ENCODE data around the gene NPAS2.

Gene NPAS2

DNA sequence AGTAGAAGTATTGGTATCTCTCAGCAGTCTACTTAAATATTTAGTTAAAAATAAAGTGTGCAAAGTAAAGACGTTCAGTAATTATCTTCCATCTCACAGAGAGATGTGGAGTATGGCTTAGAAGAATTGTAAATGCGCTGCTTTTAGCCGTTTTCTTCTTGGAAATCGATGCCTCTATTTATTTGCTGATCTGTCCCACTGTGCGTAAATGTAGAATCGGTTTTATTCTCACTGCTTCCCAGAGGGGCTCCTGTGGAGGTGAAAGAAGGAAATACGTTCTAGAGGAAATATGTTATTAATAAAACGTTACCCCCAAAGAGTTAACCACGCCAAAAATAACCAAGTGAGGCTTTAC lies 1.9 kb downstream of the NPAS2 start:
- no peak for DNase-seq (ENCODE audit: low read depth)

DNA sequence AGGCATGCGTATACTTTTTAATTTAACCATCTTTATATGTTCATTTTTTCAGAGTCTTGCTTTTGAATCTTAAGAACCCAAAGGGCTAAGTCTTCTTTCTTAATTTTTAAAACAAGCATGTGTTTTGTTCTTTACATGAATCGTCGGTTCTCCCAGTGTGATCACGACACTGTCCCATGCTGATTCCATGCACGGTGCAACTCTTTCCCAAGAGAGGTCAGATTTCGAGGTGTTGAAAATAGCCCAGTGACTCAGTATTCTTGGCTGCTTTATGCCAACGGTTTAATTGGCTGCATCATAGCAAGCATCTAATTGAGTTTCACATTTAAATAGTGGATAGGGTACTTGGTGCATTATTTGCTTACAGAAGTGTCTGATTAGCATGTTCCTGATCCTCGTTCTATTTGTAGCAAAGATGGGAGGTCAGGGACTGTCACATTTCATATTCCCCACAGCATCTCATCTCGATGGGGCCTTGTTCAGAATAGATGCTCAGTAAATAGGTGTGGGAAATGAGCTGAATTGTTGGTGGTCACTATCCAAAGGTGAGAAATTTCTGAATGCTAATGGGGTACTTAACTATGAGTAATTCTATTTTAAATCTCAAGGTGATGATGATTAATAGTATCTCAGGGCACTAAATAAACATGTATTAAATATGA lies 2.8 kb downstream of the NPAS2 start:
- peak; percentile 61 for DNase-seq (ENCODE audit: low read depth)

DNA sequence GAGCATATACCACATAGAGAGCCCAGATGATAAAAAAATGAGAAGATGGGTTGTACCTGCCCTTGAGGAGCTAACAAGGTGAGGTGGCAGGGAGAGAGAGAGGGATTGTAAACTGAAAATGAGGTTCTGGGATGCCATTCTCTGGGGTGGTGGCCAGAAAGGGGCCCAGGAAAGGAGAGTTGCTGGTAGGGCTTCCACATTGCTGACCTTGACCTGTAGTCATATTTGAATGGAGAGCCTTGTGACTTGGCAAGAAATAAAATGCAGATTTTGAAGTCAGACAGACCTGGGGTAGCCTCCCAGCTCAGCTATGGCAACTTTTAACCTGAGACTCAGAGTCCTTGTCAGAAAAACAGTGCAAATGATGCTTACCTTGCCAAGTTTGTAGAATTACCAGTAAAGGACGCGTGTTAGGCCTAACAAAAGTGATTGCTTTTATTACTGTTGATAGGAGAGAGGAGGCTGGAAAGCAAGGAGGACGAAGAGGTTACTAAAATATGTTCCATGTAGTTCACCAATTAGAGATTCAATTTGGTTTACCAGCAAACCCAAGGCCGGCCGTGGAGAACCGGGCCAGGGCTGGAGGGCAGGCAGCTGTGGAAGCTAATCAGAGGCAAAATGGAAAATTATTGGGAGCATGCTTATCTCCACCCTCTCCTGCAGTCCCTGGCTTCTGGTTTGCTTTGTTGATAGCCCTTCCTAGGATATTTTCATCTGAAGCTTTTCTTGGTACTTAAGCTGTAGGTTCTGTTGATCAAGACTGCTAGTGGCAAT lies 3.9 kb downstream of the NPAS2 start:
- no peak for DNase-seq (ENCODE audit: low read depth)

DNA sequence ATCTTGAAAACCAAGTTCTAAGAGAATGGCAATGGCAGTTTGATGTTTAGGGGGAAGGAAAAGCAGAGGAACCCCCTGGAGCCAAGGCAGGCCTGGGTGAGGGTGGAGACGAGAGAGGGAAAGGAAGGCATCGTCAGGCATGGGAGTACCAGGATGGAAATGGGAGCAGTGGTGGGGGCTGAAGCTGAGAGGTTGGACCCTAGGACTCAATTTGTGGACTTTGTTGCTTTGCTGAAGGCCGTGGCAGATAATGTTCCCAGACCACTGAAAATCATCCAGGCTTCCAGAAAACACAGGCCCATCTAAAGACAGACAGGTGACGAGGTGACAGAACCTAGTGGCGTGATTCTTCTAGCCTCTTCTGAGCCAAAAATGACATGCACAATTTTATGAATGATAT lies 4.9 kb downstream of the NPAS2 start:
- DNase-seq (ENCODE audit: low read depth), result no peak

DNA sequence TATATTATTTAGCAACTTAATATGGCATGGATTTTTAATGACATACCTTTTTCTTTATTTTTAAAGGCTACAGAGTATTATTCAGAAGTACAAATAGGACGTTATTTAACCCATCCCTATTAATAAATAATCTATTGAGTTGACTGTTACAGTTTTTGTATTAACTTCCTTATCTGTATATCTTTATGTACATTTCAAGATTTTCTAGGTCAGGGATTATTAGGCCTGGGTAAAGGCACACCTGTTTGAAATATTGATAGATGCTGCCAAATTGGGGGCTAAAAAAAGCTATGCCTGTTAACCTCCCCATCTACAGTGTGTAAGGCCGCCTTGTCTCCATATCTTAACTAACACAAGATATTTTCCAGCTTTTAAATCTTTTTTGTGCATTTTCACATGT lies 6.6 kb downstream of the NPAS2 start:
- DNase-seq (ENCODE audit: low read depth), result no peak

DNA sequence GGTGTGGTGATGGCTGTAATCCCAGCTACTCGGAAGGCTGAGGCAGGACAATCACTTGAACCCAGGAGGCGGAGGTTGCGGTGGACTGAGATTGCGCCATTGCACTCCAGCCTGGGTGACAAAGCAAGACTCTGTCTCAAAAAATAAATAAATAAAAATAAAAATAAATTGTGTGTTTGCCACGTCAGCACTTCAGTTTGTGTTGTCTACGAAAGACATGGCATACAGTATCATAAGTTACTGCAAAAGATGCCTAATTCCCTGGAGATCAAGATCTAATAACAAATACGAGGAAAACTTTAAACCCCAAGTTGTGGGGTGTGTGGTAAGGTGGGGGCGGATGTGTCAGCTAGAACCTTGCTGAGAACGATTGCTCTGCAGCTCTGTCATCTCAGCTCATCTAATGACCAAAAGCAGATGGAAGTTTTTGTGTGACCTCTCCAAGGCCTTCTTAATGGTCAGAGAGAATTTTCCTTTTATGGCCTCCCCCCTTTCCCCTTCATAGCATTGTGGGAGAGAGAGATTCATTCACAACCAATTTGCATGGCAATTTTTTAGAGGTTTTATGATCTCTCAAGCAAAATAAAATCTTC lies 11.3 kb downstream of the NPAS2 start:
- DNase-seq (ENCODE audit: low read depth), result no peak

DNA sequence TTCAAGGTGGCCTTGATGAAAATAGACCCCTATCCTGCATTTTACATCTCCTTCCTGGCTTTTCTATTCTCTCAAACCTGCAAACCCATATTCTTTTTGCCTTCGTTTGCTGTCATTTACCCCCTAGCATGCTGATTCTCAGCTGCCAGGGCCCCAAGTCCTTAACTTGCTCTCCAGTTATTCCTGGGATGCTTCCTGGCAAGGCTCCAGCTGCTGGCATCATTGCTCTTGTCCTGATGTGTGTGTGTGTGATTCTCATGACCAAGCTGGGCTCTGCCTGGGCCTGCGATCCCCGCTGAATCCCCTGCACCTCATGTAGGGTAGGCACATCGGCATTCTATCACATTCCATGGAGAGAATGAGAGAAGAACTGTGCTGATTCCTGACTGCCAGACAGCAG lies 11.9 kb downstream of the NPAS2 start:
- no peak for DNase-seq (ENCODE audit: low read depth)

DNA sequence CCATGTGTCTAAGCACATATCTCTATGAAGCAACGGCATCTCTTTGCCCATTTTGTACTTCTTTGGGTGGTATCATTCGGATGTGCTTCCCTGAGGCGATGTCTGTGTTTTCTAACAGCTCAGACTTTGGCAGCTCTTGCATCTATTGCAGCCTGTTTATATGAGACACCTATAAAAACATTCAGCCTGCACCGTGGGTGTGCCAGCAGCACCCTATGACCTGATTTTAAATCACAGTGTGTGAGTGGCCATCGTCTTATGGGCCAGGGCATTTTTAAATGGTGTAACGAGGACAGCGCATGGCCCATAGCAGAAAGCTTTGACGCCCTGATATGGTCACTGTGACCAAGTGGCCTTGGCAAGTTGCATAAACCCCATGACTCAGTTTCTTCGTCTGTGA lies 12.9 kb downstream of the NPAS2 start:
- peak; percentile 22 for DNase-seq (ENCODE audit: low read depth)

DNA sequence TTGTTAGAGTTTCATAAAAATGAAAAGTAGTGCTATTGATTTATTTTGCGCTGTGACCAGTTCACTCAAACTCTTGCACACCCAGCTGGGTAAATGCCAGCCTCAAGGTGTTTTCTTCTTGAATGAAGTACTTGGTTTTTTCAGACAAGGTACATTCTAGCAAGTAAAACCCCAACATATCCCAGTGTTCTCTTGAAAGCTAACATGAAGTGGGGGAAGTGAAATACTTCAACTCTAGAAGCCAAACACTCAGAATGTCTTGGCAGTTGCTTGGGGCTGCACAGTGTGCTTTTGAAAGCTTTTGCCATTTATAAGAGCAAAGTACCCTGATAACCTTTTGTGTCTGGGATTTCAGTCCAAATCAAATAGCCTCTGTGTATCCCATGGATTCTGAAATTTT lies 13.4 kb downstream of the NPAS2 start:
- no peak for DNase-seq (ENCODE audit: low read depth)

DNA sequence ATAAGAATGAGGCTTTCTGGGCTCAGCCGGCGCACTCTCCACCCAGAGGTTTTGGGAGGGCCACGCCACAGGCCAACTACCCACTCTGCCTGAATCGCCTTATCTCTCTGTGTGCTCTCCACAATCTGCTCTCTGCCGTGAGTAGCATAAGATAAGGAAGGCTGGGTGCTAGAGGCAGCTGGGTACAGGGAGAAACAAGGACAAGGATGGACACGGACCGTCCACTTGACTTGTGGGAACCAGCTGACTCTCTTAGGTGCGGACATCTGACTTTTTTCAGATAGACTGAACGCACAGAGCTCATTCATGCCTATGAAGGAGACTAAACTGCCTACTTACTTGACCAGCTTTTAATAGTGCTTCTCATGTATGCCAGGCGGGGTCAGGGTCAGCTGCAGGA lies 14.3 kb downstream of the NPAS2 start:
- no peak for DNase-seq (ENCODE audit: low read depth)

DNA sequence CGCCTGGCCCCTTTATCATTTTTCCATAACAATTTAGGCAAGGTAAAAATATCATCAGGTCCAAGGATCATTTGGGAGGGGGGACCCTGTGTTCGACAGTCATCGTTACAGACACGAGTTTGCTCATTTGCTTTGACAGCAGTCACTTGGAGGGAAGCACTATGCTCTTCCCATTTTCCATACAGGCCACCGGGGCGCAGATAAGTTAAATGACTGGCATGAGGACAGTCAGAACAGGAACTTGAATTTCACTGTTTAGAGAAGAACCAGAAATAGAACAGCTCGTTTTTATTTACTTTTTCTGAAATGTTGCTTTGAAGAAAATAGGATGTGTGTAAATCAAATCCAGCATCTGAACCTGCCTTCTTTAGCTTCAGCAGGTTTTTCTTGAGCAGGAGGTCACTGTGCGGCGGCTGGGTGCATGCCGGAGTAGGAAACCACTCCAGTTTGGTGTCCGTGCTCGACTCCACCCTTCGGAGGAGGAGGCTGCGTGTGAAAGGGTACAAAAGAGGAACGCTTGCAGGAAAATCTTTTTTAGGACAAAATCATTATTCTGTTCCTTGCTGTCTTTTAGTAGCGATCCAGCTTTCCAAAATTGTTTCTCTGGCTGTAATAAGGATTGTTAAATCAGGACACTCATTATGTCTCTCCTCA lies 15.2 kb downstream of the NPAS2 start:
- no peak for DNase-seq (ENCODE audit: low read depth)

DNA sequence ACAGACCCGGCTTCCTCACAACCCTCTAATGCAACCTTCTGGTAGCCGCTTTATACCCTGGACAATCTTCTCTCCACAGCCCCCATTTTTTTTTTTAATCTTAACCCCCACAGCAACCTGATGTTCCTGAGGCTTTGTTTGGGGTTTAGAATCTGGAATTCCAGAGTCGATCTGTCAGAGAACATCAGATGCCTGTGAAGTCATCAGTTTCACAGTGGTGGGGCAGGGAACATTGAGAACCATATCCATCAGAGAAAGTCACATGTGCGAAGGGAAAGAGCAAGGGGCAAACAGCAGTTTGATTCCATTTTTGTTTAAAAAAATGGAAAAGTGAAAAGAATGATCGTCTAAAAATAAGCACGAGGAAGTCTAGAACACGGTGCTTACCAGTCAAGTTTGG lies 20.6 kb downstream of the NPAS2 start:
- peak; percentile 47 for DNase-seq (ENCODE audit: low read depth)

DNA sequence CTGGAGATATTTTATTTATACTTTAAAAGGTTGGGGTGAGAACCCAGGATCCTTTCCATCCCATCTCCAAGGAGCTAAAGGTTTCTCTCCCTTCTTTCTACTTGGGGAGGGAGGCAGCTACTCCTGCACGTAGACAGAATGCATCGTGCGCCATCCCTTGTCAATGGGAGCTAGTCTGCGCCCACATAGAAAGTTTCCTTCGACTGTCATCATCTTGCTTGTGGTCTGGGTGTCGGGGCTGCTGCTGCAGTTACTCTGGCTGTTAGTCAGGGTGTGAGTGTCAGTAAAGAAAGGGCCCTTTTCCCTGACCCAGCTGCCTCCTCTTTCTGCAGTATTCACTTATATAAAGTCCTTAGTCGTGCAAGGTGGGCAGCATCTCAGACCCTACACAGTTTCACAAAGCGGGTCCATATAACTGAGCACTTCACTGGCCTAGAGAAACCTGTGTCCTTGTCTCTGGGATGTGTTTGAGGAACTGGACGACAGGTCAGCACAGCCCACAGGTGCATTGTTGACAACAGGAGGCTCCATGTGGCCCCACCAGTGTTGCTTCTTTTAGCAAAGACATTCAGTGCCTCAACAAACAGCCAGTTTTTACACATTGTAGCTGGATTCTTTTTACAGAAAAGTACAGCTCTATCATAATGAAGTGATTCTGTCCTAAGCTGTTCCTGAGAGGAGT lies 22.4 kb downstream of the NPAS2 start:
- DNase-seq (ENCODE audit: low read depth), result no peak

DNA sequence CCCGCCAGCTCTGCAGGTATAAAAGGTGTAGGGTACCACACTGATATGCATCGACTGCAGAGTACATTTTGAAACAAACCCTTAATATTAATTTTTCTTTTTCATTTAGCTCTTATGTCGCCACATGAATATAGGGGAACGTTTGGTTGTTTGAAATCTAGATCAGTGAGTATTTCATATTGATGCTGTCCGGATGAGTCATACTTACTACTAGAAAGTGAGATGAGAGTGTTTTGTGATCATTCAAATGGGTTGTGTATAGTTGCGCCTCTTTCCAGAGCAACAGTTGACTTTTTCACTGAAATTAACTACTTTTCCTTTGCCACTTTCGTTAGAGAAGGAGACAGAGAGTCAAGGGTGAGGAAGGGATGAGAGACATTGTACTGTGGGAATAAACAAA lies 24.6 kb downstream of the NPAS2 start:
- no peak for DNase-seq (ENCODE audit: low read depth)

DNA sequence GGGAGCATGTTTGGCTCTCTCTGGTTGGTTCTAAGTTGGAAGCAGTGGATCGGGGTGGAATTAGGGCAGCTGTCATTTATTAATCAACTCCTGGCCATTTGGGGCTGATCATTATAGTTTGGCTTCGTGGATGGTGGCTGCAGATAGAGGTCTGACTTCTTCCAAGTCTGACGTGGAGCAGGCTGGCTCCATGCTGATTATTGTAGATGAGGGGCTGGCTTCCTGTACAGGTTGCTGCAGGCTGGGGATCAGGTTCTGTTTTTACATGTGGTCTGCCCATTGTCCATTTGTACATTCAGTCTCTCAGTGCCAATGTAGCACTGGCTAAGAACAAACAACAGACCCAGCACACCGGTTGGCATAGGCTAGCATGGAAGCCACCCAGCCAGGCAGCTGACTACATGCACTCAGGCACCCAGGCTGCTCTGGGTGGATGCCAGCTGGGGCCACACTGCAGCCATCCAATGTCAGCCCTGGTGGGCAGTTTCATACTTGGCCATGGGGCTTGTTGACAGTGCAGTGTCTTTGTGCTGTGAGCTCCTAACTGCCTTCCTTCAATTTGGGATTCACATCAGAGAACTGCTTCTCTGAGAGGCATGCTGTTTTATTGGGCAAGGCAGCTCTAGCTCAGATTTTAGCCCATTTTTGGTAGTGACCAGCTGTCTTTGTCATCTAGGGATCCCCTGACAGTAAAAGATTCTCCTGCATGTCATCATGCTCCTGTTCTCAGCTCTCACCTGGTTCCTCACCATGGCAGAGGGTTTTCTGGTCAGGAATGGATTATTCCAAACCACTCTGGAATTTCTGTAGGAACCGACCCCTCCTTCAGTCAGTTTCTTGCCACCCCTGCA lies 25.4 kb downstream of the NPAS2 start:
- no peak for DNase-seq (ENCODE audit: low read depth)

DNA sequence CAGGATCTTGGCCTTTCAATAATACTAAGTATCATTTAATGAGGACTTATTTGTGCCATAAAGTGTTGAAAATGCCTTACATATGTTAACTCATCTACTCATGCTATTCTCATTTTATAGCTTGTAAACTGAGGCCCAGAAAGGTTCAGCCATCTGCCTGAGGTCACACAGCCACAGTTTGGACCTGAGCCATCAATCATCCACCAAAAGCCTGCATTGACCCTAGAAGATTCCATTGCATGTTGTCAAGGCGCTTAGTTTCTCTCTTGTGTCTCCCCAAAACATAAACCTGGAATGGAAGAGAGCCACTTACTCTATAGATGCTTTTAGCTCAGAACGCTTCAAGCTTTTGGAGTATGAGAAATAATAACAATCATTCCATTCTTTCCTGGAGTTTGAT lies 26.8 kb downstream of the NPAS2 start:
- DNase-seq (ENCODE audit: low read depth), result no peak

DNA sequence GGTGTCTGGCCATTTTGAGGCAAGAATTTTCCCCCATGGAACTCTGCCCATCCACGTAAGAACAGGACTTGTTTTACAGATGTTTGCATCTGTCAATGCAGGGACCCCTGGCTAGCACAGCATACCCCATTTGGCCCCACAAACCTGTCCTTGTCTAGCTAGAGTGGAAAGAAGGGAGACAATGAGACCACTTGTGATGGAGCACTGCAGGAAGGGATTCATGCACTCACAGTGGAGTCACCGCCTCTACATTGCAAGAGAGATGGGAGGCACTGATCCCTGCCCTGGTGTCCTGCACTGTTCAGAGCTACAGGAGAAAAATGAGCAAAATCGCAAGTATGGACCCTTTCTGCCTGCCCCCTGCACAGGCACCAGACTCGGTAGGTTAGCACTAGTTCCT lies 32.5 kb downstream of the NPAS2 start:
- DNase-seq (ENCODE audit: low read depth), result no peak

DNA sequence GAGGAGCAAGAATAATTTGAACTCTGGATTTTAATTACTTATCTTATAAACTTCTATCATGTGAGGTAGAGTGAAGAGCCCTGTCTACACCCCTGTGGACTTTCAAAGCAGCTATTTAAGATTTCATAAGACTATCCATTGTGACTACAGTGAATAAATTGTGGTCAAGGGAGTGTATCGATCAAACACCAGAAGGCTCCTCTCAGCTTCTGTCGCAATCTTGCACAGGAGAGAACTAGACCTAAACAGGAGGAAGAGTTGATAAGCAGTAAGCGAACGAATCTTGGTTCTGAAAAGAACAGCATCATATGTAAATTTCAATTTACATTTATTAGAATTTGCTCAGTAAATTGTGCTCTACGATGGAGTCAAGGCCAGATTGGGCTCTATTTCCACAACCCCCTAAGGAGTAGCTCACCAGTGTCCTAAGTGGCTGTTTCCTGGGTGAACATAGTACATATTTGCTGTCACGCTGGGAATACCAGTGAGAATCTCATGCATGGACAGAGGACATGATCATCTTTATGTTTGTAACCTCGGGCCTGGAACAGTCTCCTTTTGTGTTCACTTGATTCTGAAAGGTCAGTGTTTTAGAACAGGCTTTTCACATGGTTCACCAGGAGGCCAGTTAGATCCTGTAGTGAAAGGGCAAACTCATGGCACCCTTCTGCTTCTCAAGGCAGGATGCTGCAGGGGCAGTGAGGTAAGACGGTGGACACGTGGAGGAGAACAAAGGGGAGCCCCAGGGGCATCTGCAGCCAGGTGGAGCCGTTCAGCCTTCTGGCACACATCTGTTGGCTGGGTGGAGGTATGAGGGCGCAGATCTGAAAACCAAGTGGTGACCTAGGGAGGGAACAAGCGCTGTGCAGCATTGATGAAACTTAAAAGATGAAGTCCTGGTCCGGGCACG lies 33.3 kb downstream of the NPAS2 start:
- DNase-seq (ENCODE audit: low read depth), result peak; percentile 65

DNA sequence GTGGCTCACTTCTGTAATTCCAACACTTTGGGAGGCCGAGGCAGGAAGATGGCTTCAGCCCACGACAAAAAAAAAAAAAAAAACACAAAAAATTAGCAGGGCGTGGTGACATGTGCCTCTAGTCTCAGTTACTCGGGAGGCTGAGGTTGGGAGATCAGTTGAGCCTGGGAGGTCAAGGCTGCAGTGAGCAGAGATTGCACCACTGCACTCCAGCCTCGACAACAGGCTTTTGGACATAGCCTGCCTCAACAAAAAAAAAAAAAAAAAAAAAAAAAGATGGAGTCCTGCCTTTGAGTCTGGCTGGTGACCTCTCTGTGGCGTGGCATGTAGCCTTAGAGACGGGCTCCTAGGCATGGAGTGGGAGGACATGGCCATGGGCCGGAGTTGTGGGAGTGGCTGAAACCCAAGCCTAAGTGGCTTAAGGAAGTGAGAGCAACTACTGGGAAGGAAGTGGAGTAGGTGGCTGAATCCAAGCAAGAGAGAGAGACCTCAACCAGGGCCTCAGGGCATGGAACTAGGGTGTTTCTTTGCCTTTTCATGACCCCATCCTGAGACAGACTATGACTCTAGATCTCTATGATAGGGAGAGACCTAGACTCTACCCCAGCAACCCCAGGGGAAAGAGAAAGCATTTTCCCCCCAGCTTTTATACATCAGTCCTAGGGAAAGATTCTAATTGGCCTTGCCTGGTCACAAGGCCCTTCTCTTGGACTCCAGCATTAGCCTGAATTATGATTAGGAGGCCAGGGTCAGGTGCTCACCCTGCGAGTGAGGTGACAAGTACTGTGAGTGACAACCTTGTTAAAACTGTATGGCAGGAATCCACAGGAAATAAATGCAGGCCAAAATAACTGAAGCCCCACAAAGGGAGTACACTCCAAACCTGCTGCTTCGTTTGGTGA lies 34.2 kb downstream of the NPAS2 start:
- no peak for DNase-seq (ENCODE audit: low read depth)

Measured in amniotic epithelial cell (primary cell).